Measurements from ENCODE around the gene WT1.

DNA sequence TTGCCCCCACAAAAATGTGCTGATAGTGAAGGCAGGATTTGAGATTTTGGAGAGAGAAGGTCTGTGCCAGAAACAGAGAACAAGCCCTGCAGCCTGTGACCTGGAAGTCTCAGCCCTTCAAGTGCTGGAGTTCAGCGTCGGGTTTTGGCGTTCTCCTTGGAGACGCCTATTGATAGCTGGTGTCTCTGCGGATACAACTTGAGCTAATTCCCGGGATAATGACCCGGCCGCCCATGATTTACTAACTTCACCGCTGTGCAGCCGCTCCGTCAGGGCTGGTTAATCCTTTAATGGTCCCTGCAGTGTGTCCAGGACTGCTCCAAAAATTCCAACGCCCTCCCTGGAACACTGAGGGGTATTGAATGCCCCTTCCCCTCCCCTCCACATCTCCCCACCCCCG lies 76.6 kb downstream of the WT1 start:
- TF ChIP-seq CREB1 (IDR thresholded peaks at IDR 0.05) (no peak), BACH1 (IDR thresholded peaks at IDR 0.05; ENCODE audit: low read length) (no peak), POLR2A (IDR thresholded peaks at IDR 0.05; ENCODE audit: control extremely low read depth in 1 of 2, low read depth in 2 of 2, low read length in 2 of 2) (no peak), GTF2F1 (IDR thresholded peaks at IDR 0.05; ENCODE audit: borderline replicate concordance, low read depth, low read length) (no peak)
- TF ChIP-seq, protein P1, sequence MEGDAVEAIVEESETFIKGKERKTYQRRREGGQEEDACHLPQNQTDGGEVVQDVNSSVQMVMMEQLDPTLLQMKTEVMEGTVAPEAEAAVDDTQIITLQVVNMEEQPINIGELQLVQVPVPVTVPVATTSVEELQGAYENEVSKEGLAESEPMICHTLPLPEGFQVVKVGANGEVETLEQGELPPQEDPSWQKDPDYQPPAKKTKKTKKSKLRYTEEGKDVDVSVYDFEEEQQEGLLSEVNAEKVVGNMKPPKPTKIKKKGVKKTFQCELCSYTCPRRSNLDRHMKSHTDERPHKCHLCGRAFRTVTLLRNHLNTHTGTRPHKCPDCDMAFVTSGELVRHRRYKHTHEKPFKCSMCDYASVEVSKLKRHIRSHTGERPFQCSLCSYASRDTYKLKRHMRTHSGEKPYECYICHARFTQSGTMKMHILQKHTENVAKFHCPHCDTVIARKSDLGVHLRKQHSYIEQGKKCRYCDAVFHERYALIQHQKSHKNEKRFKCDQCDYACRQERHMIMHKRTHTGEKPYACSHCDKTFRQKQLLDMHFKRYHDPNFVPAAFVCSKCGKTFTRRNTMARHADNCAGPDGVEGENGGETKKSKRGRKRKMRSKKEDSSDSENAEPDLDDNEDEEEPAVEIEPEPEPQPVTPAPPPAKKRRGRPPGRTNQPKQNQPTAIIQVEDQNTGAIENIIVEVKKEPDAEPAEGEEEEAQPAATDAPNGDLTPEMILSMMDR (IDR thresholded peaks at IDR 0.05; ENCODE audit: control extremely low read depth in 1 of 3, insufficient read depth in 1 of 3, low read depth in 1 of 3, low read length in 3 of 3): no peak

Data from H1 (cell line).